ENCODE data around the gene IGSF21. TPM values are rescaled to one million over a fixed set of nuclear protein-coding genes. Genes with fewer than 3 reads are reported as not detected.

IGSF21 gene
- total RNA-seq, 1 donor = not detected

GRCh38 chr1:18094096-18094495 lies 13.5 kb upstream of the IGSF21 start:
- no peak overlapping the region for H2AFZ ChIP-seq (ENCODE audit: low read length)
- TF ChIP-seq CTCF (IDR thresholded peaks at IDR 0.05; ENCODE audit: extremely low read depth, low read depth, low read length) = no peak
- H4K20me1 ChIP-seq (ENCODE audit: insufficient read depth, low read length) = no peaks in the 10 kb centered on the region
- H3K9me3 ChIP-seq (ENCODE audit: low read depth, low read length) = no peaks in the 10 kb centered on the region
- no peak overlapping the region for H3K4me3 ChIP-seq (ENCODE audit: insufficient read depth, low read length)
- no peaks in the 10 kb centered on the region for H3K79me2 ChIP-seq (ENCODE audit: insufficient read depth, low read length)
- H3K27me3 ChIP-seq (ENCODE audit: insufficient read depth, low read length) = peaks cover 6% of the 10 kb centered on the region
- H3K4me1 ChIP-seq (ENCODE audit: insufficient read depth, low read length) = peaks cover 12% of the 10 kb centered on the region
- H3K4me2 ChIP-seq (ENCODE audit: insufficient read depth, low read length) = no peak overlapping the region
- no peaks in the 10 kb centered on the region for H3K36me3 ChIP-seq (ENCODE audit: insufficient read depth, low read length)
- H3K27ac ChIP-seq (ENCODE audit: low read depth, low read length) = no peak overlapping the region
- DNase-seq (ENCODE audit: insufficient read length, low spot score, missing footprints) = no peak

- Histone ChIP-seq H3K4me2 (ENCODE audit: insufficient read depth, low read length) (no peak overlapping the region), H3K9me3 (ENCODE audit: low read depth, low read length) (no peaks in the 10 kb centered on the region), H3K36me3 (ENCODE audit: insufficient read depth, low read length) (no peaks in the 10 kb centered on the region), H3K27me3 (ENCODE audit: insufficient read depth, low read length) (peaks cover 5% of the 10 kb centered on the region), H2AFZ (ENCODE audit: low read length) (no peak overlapping the region), H3K4me3 (ENCODE audit: insufficient read depth, low read length) (no peak overlapping the region), H3K4me1 (ENCODE audit: insufficient read depth, low read length) (peaks cover 3% of the 10 kb centered on the region), H4K20me1 (ENCODE audit: insufficient read depth, low read length) (no peaks in the 10 kb centered on the region), H3K79me2 (ENCODE audit: insufficient read depth, low read length) (no peaks in the 10 kb centered on the region), H3K27ac (ENCODE audit: low read depth, low read length) (no peak overlapping the region)
- DNase-seq (ENCODE audit: insufficient read length, low spot score, missing footprints) = no peak
- no peak for TF ChIP-seq CTCF (IDR thresholded peaks at IDR 0.05; ENCODE audit: extremely low read depth, low read depth, low read length)
Measured at GRCh38 chr1:18097206-18097605, 10.4 kb upstream of the IGSF21 start.

- H3K36me3 ChIP-seq (ENCODE audit: insufficient read depth, low read length) = no peaks in the 10 kb centered on the region
- no peak overlapping the region for H3K4me2 ChIP-seq (ENCODE audit: insufficient read depth, low read length)
- no peaks in the 10 kb centered on the region for H3K9me3 ChIP-seq (ENCODE audit: low read depth, low read length)
Measured at GRCh38 chr1:18099026-18099425, 8.6 kb upstream of the IGSF21 start.

GRCh38 chr1:18100060-18100459 lies 7.5 kb upstream of the IGSF21 start:
- H3K27me3 ChIP-seq (ENCODE audit: insufficient read depth, low read length) = peaks cover 3% of the 10 kb centered on the region
- H4K20me1 ChIP-seq (ENCODE audit: insufficient read depth, low read length) = no peaks in the 10 kb centered on the region
- H3K4me3 ChIP-seq (ENCODE audit: insufficient read depth, low read length) = no peak overlapping the region
- no peak for DNase-seq (ENCODE audit: insufficient read length, low spot score, missing footprints)
- no peak overlapping the region for H3K4me2 ChIP-seq (ENCODE audit: insufficient read depth, low read length)
- H3K79me2 ChIP-seq (ENCODE audit: insufficient read depth, low read length) = no peaks in the 10 kb centered on the region
- no peak overlapping the region for H3K27ac ChIP-seq (ENCODE audit: low read depth, low read length)
- no peaks in the 10 kb centered on the region for H3K36me3 ChIP-seq (ENCODE audit: insufficient read depth, low read length)
- no peak overlapping the region for H2AFZ ChIP-seq (ENCODE audit: low read length)
- no peaks in the 10 kb centered on the region for H3K9me3 ChIP-seq (ENCODE audit: low read depth, low read length)
- TF ChIP-seq CTCF (IDR thresholded peaks at IDR 0.05; ENCODE audit: extremely low read depth, low read depth, low read length) = no peak
- H3K4me1 ChIP-seq (ENCODE audit: insufficient read depth, low read length) = no peaks in the 10 kb centered on the region

More at GRCh38 chr1:18099026-18099425, 8.6 kb upstream of the IGSF21 start:
- no peak for TF ChIP-seq CTCF (IDR thresholded peaks at IDR 0.05; ENCODE audit: extremely low read depth, low read depth, low read length)
- H2AFZ ChIP-seq (ENCODE audit: low read length) = no peak overlapping the region
- no peaks in the 10 kb centered on the region for H3K79me2 ChIP-seq (ENCODE audit: insufficient read depth, low read length)
- no peaks in the 10 kb centered on the region for H3K4me1 ChIP-seq (ENCODE audit: insufficient read depth, low read length)
- H3K27me3 ChIP-seq (ENCODE audit: insufficient read depth, low read length) = peaks cover 4% of the 10 kb centered on the region
- no peak overlapping the region for H3K4me3 ChIP-seq (ENCODE audit: insufficient read depth, low read length)
- no peaks in the 10 kb centered on the region for H4K20me1 ChIP-seq (ENCODE audit: insufficient read depth, low read length)
- peak; percentile 21 for DNase-seq (ENCODE audit: insufficient read length, low spot score, missing footprints)
- no peak overlapping the region for H3K27ac ChIP-seq (ENCODE audit: low read depth, low read length)
